ENCODE results near the gene RPF1. TPM values are rescaled to one million over a fixed set of nuclear protein-coding genes. Genes with fewer than 3 reads are reported as not detected.

Gene RPF1
- total and polyA plus RNA-seq, 10 of the 15 experiments (the other 5 are each of a cell fraction or from before 2014, with no cell fraction given): 37.0 to 97.5 (median 56.2) TPM

DNA sequence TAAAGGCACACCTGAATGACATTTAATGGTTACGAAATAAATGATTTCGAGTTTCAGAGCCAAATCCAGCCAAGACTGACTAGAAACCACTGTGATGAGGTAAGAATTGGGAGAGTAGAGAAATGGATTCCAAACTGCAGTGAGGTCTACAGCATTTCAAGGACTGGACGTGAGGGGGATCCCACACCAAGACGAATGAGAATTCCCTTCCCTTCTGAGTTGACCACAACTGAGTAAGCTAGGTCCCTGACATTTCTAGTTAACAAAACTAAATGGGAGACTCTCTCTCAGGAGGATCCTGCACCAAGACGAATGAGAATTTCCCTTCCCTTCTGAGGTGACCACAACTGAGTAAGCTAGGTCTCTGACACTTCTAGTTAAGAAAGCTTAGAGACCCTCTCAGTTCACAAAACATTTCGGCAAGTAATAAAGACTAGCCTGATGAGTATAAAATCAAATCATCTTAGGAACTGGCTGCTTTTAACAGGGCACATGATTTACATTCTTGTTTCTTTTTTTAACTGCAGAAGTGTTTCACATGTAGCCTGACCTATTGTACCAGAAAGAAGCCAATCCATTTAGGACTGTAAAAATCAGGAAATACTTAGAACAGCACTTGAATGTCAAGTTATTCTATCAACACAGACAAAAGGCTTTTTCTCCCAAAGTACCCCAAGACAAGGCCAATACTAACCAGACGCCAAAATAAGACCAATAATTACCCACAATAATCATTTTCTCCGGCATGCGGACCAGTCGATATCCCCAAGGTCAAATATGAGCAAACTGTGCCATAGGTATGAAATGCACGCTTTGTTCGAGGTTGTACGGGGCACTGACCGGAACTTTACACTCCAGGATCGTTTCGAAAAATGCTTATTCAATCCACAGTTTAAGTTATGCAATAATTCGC, 25.8 kb downstream of the RPF1 start:
- no peaks in the 10 kb centered on the region for H3K27me3 ChIP-seq (replicated peaks in 1 of 2; ENCODE audit: control insufficient read depth in 2 of 2, insufficient read depth in 2 of 2, low read length in 1 of 2)
- H2AFZ ChIP-seq (ENCODE audit: control insufficient read depth, low read depth, low read length): no peak overlapping the region; the same call in 1 of the 2 replicates
- DNase-seq (ENCODE audit: low read depth, low spot score) (no peak), FAIRE-seq (peak; percentile 64), ATAC-seq (peak; percentile 2)
- CTCF ChIA-PET: interaction anchor here (0.6 to 4.8 kb wide), 10 partner anchors 15 to 755 kb away, joined by 3 to 43 read pairs (median 3); partner anchors contain the start of gene RPF1
- H3K36me3 ChIP-seq (ENCODE audit: control insufficient read depth in 2 of 2, insufficient read depth in 2 of 2, low read length in 1 of 2): peaks cover 0 to 13% of the 10 kb centered on the region in 2 experiments; a peak in 1 of 4 replicates
- RAD21 ChIA-PET (ENCODE audit: unreplicated experiment): interaction anchor here (0.7 to 2.4 kb wide), 9 partner anchors 10 to 188 kb away, joined by 3 to 16 read pairs (median 6); partner anchors contain the start of gene CTBS
- H3K4me1 ChIP-seq (ENCODE audit: control insufficient read depth, insufficient read depth, low read length): no peaks in the 10 kb centered on the region
- 1% methylated on average over 17 of the region's 17 CpGs for WGBS (ENCODE audit: insufficient coverage, insufficient replicate concordance, low lambda C conversion rate, missing lambda C conversion rate)
- peak overlapping the region; percentile 85 for H3K4me3 ChIP-seq
- in situ Hi-C loops (cut with MboI) (no loop called here), intact Hi-C loops (cut with micrococcal nuclease; ENCODE audit: unreplicated experiment) (no loop called here)
- peak overlapping the region; percentile 86 for H3K9ac ChIP-seq (ENCODE audit: control insufficient read depth, insufficient read depth, low read length)
- peak overlapping the region; percentile 91 for H3K27ac ChIP-seq (ENCODE audit: control insufficient read depth, insufficient read depth)
- H3K79me2 ChIP-seq (ENCODE audit: control insufficient read depth, insufficient read depth, low read length): peaks cover 68% of the 10 kb centered on the region
- POLR2A ChIA-PET: interaction anchor here (1.0 to 4.7 kb wide), 9 partner anchors 10 to 184 kb away, joined by 3 to 60 read pairs (median 5); partner anchors contain the start of genes CTBS and RPF1
- H3K4me2 ChIP-seq (ENCODE audit: control insufficient read depth, insufficient read depth): peak overlapping the region; percentile 98
- H4K20me1 ChIP-seq (ENCODE audit: control insufficient read depth, insufficient read depth): no peaks in the 10 kb centered on the region
- peaks cover 2% of the 10 kb centered on the region; the same call in 1 of the 3 replicates for H3K9me3 ChIP-seq (replicated peaks; ENCODE audit: control insufficient read depth, insufficient read depth, low read length)
- TF ChIP-seq BACH1 (IDR thresholded peaks at IDR 0.05; ENCODE audit: borderline replicate concordance): no peak
- TF ChIP-seq PML (IDR thresholded peaks at IDR 0.05; ENCODE audit: low read length): peak; percentile 65; the same call in 1 of the 2 replicates
- TF ChIP-seq BRCA1 (IDR thresholded peaks at IDR 0.05; ENCODE audit: low read depth, low read length): no peak
- TF ChIP-seq, protein P1, sequence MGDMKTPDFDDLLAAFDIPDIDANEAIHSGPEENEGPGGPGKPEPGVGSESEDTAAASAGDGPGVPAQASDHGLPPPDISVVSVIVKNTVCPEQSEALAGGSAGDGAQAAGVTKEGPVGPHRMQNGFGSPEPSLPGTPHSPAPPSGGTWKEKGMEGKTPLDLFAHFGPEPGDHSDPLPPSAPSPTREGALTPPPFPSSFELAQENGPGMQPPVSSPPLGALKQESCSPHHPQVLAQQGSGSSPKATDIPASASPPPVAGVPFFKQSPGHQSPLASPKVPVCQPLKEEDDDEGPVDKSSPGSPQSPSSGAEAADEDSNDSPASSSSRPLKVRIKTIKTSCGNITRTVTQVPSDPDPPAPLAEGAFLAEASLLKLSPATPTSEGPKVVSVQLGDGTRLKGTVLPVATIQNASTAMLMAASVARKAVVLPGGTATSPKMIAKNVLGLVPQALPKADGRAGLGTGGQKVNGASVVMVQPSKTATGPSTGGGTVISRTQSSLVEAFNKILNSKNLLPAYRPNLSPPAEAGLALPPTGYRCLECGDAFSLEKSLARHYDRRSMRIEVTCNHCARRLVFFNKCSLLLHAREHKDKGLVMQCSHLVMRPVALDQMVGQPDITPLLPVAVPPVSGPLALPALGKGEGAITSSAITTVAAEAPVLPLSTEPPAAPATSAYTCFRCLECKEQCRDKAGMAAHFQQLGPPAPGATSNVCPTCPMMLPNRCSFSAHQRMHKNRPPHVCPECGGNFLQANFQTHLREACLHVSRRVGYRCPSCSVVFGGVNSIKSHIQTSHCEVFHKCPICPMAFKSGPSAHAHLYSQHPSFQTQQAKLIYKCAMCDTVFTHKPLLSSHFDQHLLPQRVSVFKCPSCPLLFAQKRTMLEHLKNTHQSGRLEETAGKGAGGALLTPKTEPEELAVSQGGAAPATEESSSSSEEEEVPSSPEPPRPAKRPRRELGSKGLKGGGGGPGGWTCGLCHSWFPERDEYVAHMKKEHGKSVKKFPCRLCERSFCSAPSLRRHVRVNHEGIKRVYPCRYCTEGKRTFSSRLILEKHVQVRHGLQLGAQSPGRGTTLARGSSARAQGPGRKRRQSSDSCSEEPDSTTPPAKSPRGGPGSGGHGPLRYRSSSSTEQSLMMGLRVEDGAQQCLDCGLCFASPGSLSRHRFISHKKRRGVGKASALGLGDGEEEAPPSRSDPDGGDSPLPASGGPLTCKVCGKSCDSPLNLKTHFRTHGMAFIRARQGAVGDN (IDR thresholded peaks at IDR 0.05): no peak
- peak; percentile 10; the same call in 1 of the 2 replicates for TF ChIP-seq CREB1 (IDR thresholded peaks at IDR 0.05; ENCODE audit: low read depth)
- 0 out of 2 replicates have a peak, but pooled peaks have one; percentile 42 for TF ChIP-seq MXI1 (IDR thresholded peaks at IDR 0.05; ENCODE audit: low read depth, low read length)
- peak; percentile 15; the same call in 1 of the 2 replicates for TF ChIP-seq NFIC (IDR thresholded peaks at IDR 0.05; ENCODE audit: low read depth, low read length)
- no peak for TF ChIP-seq BMI1 (IDR thresholded peaks at IDR 0.05; ENCODE audit: borderline replicate concordance)
- peak in 1 of 2 experiments; percentile 8; a peak in 1 of 4 replicates for TF ChIP-seq ETV6 (conservative IDR thresholded peaks at IDR 0.05 in 1 of 2, IDR thresholded peaks at IDR 0.05 in 1 of 2; ENCODE audit: borderline replicate concordance in 1 of 2, low read depth in 1 of 2)
- TF ChIP-seq JUNB (IDR thresholded peaks at IDR 0.05): 0 out of 2 replicates have a peak, but pooled peaks have one; percentile 5
- TF ChIP-seq MTA3 (IDR thresholded peaks at IDR 0.05; ENCODE audit: borderline replicate concordance, low read length): 0 out of 2 replicates have a peak, but pooled peaks have one; percentile 34
- TF ChIP-seq, protein P2, sequence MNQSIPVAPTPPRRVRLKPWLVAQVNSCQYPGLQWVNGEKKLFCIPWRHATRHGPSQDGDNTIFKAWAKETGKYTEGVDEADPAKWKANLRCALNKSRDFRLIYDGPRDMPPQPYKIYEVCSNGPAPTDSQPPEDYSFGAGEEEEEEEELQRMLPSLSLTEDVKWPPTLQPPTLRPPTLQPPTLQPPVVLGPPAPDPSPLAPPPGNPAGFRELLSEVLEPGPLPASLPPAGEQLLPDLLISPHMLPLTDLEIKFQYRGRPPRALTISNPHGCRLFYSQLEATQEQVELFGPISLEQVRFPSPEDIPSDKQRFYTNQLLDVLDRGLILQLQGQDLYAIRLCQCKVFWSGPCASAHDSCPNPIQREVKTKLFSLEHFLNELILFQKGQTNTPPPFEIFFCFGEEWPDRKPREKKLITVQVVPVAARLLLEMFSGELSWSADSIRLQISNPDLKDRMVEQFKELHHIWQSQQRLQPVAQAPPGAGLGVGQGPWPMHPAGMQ (IDR thresholded peaks at IDR 0.05; ENCODE audit: borderline replicate concordance): no peak
- 0 out of 2 replicates have a peak, but pooled peaks have one; percentile 9 for TF ChIP-seq ATF7 (IDR thresholded peaks at IDR 0.05; ENCODE audit: low read depth)
- no peak for TF ChIP-seq WRNIP1 (IDR thresholded peaks at IDR 0.05; ENCODE audit: borderline replicate concordance, low read depth, low read length)
- TF ChIP-seq RUNX3 (IDR thresholded peaks at IDR 0.05; ENCODE audit: low read length): peak; percentile 68
- TF ChIP-seq IKZF1 (conservative IDR thresholded peaks at IDR 0.05): 0 out of 2 replicates have a peak, but pooled peaks have one; percentile 25
- TSS peak; percentile 50 for BruUV-seq (replicated peaks)
- SMC1A ChIA-PET (ENCODE audit: uncharacterized antibody, unreplicated experiment): interaction anchor here (0.7 to 4.8 kb wide), 10 partner anchors 10 to 567 kb away, joined by 3 to 61 read pairs (median 4); partner anchors contain the start of gene RPF1

Data from GM12878 (cell line).